Renal pelvis (tissue), 4 donors: ENCODE results near the gene BAHD1. TPM values are rescaled to one million over a fixed set of nuclear protein-coding genes. Genes with fewer than 3 reads are reported as not detected.
"Not testable (repeated sequence)": the region's sequence is repeated elsewhere in the genome, so short reads cannot be mapped to it uniquely, and the experiment has no call there.

Experiments
- DNase-seq: peaks from one replicate; pipeline ENCODE4 v3.0.0-alpha.2; 2013
- polyA plus RNA-seq, 3 donors: library from polyadenylated mRNA; unstranded; fragments of 120-200 nt; gene quantifications; one replicate each; pipeline ENCODE4 v1.2.1, GENCODE V29; 2013; ENCODE audit not compliant: insufficient read length in 3 of 3

BAHD1 gene
- polyA plus RNA-seq, 3 donors = 24.7 to 28.5 (median 27.7) TPM

- no peak for DNase-seq
Observed at GRCh38 chr15:40441565-40442531, 1.1 kb downstream of the BAHD1 start.

DNA sequence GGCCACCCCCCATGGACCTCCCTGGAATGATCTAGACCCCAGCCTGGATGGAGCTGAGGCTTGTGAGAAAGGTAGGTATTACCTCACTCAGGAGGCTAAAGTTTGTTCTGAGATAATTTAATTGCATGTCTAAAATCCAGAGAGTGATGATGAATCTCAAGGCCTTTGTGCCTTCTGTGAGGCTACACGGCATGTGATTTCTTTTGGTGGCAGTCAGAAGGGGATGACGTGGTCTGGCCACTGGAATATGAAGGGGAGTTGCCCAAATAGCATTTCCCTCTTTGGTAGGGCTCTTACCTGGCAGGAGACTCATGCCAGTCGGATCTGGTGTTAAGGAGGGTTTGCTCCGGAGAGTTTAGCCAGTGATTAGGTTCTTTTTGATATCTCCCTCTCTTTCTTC is 2.5 kb downstream of the BAHD1 start:
- DNase-seq = no peak

- no peak for DNase-seq
Observed at GRCh38 chr15:40443846-40444245, 3.1 kb downstream of the BAHD1 start.

DNA sequence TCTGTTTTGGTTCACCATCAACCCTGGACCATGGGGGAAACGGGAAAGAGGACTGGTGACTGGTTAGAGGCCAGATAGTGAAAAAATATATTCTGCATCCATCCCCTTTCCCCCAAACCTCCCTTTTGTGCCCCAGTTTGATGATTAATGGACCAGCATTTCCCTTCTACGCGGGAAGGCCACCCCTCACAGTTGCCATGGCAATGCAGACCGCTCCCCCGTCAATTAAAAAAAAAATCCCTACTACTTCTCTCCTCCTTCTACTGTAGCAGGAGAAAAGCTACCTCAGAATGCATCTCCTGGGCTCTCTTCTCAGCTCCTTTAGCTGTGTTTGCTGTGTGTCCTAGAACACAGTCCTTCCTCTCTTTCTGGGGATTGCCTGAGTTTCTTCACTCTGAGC is 4.0 kb downstream of the BAHD1 start:
- no peak for DNase-seq

DNA sequence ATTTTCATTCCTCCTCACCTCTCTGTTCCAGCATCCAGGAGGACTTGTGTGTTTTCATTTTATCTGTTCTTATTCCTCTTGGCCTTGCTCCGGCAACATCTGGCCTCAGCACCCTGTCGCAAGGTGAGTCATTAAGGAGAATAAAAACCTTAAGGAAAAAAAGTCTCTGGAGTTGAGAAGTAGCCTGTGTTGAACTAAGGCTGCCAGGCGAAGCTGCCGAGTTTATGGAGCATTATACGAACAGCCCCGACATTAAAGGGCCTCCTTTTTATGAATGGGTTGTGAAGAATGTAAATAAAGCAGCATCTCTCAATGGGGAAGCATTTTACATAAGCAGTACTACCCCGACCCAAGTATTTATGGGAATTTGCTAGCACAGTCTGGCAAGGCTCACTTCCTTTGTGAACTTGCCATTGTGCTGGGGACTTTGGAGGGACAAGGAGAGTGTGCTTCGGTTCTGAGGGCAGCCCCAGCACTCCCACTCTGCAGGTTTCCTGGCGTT is 4.7 kb downstream of the BAHD1 start:
- DNase-seq = peak; percentile 39

DNA sequence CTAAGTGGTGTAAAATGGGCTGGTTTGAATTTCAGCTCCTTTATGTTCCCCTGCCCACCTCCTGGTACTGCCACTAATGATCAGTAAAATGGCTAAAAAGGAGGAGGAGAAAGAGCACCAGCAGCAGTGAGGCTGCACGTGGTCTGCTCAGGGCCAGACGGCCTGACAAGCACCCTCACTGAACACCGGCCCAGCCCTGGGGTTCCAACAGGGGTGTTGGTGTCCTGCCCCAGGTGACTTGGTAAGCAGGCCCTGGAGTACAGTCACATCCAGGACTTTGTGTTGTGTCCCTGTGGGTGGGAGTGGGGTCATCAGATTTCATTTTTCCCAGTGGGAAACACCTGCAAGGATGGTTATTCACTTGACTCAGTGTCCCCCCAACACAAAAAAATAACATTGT is 5.4 kb downstream of the BAHD1 start:
- DNase-seq = no peak

DNA sequence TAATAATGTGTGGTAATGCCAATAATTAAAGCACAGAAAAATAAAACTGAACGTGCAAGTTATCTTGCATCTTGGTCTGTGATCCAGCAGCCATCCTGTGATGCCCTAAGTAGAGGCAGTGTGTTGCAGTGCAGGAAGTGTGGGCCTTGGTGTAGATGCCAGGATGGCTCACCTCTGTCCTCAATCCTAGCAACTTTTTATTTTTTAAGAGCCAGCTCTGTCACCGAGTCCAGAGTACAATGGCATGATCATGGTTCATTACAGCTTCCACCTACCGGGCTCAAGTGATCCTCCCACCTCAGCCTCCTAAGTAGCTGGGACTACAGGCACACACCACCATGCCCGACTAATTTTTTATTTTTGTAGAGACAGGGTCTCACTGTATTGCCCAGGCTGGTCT is 7.6 kb downstream of the BAHD1 start:
- DNase-seq = no peak

DNA sequence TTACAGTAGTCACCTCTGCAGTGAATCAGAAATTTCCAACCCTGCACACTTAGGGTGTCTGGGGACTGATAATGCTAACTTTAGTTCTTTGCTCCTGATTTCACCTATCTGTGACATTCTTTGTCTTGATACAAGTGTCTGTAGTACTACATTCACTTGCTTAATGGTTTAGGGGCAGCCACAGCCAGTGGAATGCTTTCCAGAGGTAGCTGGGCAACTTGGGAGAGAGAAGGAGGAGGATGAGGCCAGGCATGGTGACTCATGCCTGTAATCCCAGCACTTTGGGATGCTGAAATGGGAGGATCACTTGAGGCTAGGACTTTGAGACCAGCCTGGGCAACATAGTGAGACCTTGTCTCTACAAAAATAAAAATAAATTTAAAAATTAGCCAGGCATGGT is 8.5 kb downstream of the BAHD1 start:
- no peak for DNase-seq

DNA sequence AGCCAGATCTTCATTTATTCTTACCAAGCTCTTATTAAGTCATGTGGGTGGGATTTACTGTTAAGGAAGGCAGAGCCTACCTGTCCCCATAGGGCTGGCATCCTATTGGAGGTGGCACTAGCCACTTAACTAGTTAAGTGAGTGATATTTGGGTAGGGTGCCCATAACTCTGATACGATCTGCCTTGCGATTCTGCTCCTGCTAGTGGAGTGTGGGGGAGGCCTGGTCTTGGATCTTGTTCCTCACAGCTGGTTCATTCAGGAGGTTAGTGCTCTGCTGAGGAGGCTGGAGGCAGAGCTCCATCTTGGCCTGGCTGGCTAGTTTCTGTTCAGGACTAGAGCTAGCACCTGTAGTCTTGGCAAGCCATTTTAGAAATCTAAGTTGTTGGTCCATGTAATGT is 9.3 kb downstream of the BAHD1 start:
- no peak for DNase-seq

DNA sequence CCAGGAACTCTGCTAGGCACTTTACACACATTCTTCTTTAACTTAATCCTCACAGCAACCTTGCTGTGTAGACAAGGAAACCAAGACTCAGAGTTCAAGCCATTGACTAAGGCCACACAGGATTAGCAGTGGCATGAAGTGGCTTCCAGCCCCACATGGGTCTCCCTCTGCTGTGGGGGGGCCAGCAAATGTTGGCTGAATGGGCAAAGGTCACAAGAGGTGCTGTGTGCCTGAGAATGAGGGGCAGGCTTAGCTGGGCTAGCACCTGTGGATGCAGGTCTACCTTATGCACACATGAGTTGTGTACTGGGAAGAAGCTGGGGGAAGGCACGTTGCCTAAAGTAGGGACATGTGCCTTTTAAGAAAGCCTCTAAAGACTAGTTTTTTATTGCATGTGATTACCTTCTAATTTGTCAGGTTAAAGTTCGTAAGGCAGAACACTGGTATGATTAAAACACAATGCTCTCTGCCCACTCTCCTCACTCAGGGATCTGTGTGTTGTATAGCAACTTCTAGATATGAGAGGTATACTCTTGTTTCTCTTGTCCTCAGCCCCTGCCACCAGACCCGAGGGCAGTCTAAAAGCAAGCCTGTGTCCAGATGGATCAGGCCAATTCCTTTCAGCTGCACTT is 10.9 kb downstream of the BAHD1 start:
- no peak for DNase-seq

GRCh38 chr15:40452296-40453090 is 11.7 kb downstream of the BAHD1 start:
- DNase-seq = no peak

- DNase-seq = not testable (repeated sequence)
Observed at GRCh38 chr15:40453941-40454340, 13.2 kb downstream of the BAHD1 start.

DNA sequence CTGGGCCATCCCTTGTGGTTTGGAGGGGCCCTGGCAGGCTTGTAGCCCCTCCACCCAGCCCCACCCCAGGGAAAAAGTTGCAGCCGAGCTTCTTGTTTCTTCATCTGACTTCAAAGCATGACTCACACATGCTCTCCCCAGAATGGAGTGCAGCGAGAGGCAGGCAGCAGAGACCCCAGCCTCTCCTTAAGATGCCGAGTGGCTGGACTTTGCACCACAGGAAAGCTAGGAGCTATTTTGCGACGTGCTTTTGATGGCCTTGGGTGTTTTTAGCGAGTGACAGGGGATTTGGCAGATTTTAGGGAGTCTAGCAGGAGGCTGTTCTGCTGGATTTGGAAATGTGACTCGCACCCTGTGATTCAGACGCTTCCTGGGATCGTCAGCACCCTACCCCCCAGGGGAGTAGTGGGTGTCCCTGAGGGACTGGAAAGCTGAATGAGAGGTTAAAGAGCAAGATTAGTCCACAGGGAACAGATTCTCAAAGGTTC is 14.2 kb downstream of the BAHD1 start:
- DNase-seq = no peak

DNA sequence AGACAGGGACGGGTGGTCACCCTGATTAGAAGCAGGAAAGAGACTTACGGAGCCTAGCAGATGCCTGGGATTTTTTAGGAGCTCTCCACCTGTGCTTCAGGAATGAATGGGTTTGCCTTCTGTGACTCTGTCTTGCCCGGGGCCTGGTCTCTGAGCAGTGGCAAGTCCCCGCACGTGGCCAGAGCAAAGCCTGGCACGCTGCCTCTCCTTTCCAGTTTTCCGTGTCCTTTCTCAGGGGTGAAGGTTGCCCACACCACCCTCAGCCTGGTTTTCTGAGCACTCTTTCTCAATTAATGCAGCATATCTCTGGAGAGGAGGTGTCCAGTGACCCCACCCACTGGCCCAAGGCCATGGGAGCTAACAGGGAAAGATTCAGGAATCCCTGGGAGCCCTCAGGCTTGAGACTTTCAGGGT is 15.6 kb downstream of the BAHD1 start:
- no peak for DNase-seq

GRCh38 chr15:40456738-40457137 is 16.0 kb downstream of the BAHD1 start:
- no peak for DNase-seq

GRCh38 chr15:40458495-40459371 is 18.0 kb downstream of the BAHD1 start:
- DNase-seq = no peak

GRCh38 chr15:40459391-40460015 is 18.8 kb downstream of the BAHD1 start:
- DNase-seq = no peak

DNA sequence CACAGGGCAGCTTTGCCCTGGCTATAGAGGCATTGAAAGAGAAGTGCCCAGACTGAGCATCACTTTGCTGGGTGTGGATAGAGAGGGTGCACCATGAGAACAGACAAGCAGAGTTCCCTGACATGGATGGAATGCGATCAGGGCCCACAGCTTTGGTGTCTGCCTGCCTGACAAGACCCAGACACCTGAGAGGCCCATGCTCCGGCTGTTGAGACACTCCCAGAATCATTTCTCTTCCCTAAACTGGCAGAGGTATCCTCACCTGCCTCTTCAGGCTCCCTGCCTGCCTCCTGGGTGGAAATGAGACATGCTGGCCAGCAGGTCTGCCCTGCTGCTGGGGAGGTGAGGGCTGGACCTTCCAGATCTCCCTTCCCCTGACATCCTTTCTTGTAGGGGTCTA is 19.7 kb downstream of the BAHD1 start:
- no peak for DNase-seq

- no peak for DNase-seq
Observed at GRCh38 chr15:40461958-40462357, 21.2 kb downstream of the BAHD1 start.

DNA sequence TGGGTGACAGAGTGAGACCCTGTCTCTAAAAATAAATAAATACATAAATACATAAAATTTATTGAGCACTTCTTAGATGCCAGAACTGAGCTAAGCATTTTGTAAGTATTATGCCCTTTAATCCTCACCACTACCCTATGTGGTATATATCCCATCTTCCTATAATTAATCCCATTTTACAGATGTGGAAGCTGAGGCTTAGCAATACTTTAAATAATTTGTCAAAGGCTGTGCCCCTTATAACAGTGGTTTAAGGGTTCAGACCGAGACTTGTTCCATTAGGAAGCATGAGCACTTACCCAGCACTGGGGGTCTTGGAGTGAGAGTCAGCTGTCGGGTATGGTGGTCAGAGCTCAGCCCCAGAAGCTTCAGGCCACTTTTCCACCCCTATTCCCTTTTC is 22.5 kb downstream of the BAHD1 start:
- DNase-seq = no peak
